ENCODE results near the gene TEX51.

The TEX51 gene

DNA sequence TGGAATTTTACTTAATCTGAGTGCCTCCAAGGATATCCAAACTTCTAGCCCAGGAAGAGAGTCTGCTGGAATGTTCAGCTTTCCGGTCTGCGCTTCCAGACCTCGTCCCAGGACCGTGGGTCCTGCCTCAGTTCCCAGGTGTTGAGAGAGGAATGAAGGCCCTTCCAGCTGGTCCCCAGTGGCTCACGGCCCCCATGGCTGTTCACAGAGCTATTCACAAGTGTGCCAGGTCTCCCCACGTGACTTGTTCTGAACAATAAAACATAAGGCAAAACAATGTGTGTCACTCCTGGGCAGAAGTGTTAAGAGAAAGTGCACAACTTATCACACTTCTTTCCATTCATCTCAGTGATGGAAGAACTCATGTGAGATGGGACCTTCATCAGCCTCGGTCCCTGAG, 20.1 kb upstream of the TEX51 start:
- no peak overlapping the region for H3K9ac ChIP-seq (ENCODE audit: low read length)
- H3K4me1 ChIP-seq (ENCODE audit: control insufficient read depth, insufficient read depth, low read length), result no peaks in the 10 kb centered on the region
- H3K36me3 ChIP-seq (ENCODE audit: control insufficient read depth, insufficient read depth, low read length, severe bottlenecking), result no peaks in the 10 kb centered on the region
- no peak overlapping the region for H3K4me3 ChIP-seq (ENCODE audit: low read length)
- H3K27me3 ChIP-seq (replicated peaks; ENCODE audit: control insufficient read depth, insufficient read depth, low read length), result peaks cover 16% of the 10 kb centered on the region
- no peak for DNase-seq (ENCODE audit: low read depth)
- peaks cover 22% of the 10 kb centered on the region for H3K9me3 ChIP-seq (ENCODE audit: control insufficient read depth, low read length)

GRCh38 chr2:126879348-126880298, 19.1 kb upstream of the TEX51 start:
- DNase-seq (ENCODE audit: low read depth), result no peak
- Histone ChIP-seq H3K4me3 (ENCODE audit: low read length) (no peak overlapping the region), H3K27me3 (replicated peaks; ENCODE audit: control insufficient read depth, insufficient read depth, low read length) (peaks cover 20% of the 10 kb centered on the region), H3K9ac (ENCODE audit: low read length) (no peak overlapping the region), H3K36me3 (ENCODE audit: control insufficient read depth, insufficient read depth, low read length, severe bottlenecking) (no peaks in the 10 kb centered on the region), H3K9me3 (ENCODE audit: control insufficient read depth, low read length) (peaks cover 21% of the 10 kb centered on the region), H3K4me1 (ENCODE audit: control insufficient read depth, insufficient read depth, low read length) (no peaks in the 10 kb centered on the region)

DNA sequence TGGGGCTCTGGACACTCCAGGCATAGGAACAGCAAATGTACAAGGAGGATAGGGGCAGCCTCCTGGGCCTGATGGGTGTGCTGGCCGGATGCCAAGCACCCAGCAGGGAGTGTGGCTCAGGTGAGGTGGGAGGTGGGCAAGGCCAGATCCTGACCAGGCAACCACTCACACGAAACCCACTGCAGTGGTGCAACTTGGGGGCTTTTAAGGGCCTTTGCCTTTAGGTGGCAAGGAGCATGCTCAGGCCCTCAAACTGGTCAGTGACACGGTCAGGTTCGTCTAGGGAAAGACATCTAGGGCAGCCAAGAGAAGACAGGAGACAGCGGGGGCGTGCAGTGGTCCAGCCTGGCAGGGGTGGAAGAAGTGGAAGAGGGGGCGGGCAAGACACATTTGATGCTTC, 18.4 kb upstream of the TEX51 start:
- Histone ChIP-seq H3K4me3 (ENCODE audit: low read length) (no peak overlapping the region), H3K9me3 (ENCODE audit: control insufficient read depth, low read length) (peaks cover 14% of the 10 kb centered on the region), H3K4me1 (ENCODE audit: control insufficient read depth, insufficient read depth, low read length) (no peaks in the 10 kb centered on the region), H3K27me3 (replicated peaks; ENCODE audit: control insufficient read depth, insufficient read depth, low read length) (peaks cover 20% of the 10 kb centered on the region), H3K36me3 (ENCODE audit: control insufficient read depth, insufficient read depth, low read length, severe bottlenecking) (no peaks in the 10 kb centered on the region), H3K9ac (ENCODE audit: low read length) (no peak overlapping the region)
- no peak for DNase-seq (ENCODE audit: low read depth)

GRCh38 chr2:126880817-126881216, 17.9 kb upstream of the TEX51 start:
- no peak overlapping the region for H3K9ac ChIP-seq (ENCODE audit: low read length)
- DNase-seq (ENCODE audit: low read depth), result no peak
- H3K27me3 ChIP-seq (replicated peaks; ENCODE audit: control insufficient read depth, insufficient read depth, low read length), result peaks cover 20% of the 10 kb centered on the region
- H3K36me3 ChIP-seq (ENCODE audit: control insufficient read depth, insufficient read depth, low read length, severe bottlenecking), result no peaks in the 10 kb centered on the region
- H3K9me3 ChIP-seq (ENCODE audit: control insufficient read depth, low read length), result peaks cover 9% of the 10 kb centered on the region
- H3K4me3 ChIP-seq (ENCODE audit: low read length), result no peak overlapping the region
- H3K4me1 ChIP-seq (ENCODE audit: control insufficient read depth, insufficient read depth, low read length), result peaks cover 4% of the 10 kb centered on the region

DNA sequence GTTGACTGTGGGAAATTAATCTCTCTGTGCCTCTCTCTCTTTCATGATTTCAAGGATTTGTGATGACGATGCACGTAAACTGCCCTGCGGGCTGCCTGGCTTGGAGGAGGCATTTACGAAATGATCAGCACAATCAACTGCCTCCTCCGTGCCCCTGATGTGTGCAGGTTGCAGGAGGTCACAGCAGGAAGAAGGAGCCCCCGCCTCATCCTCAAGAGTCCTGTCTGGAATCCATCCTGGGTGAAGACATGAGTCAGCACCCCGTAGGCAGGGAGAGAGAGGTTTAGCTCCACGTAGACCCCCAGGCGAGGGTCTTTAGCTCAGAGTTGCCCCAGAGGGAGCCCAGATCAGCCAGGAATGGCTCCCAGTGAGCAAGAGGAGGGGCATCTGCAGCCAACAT, 17.1 kb upstream of the TEX51 start:
- Histone ChIP-seq H3K4me3 (ENCODE audit: low read length) (no peak overlapping the region), H3K9ac (ENCODE audit: low read length) (no peak overlapping the region), H3K9me3 (ENCODE audit: control insufficient read depth, low read length) (peaks cover 5% of the 10 kb centered on the region), H3K4me1 (ENCODE audit: control insufficient read depth, insufficient read depth, low read length) (peaks cover 8% of the 10 kb centered on the region), H3K36me3 (ENCODE audit: control insufficient read depth, insufficient read depth, low read length, severe bottlenecking) (no peaks in the 10 kb centered on the region), H3K27me3 (replicated peaks; ENCODE audit: control insufficient read depth, insufficient read depth, low read length) (peaks cover 21% of the 10 kb centered on the region)
- no peak for DNase-seq (ENCODE audit: low read depth)

DNA sequence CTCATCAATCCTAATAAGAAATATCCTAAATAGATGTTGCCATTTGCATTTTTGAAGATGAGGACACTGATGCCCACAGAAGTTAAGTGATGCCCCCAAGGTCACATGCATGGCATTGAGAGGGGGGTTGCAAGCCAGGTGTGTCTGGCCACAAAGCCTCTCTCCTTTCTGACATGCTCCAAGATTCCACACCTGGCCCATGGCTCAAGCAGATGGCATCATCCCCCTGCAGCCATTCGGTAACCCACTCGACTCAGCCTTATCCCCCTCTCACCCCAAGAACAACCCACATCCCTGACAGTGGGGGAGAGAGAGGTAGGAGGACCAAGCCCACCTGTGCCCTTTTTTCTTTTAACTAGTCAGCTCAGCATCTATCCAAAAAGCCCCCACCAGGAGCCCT, 16.5 kb upstream of the TEX51 start:
- Histone ChIP-seq H3K9me3 (ENCODE audit: control insufficient read depth, low read length) (no peaks in the 10 kb centered on the region), H3K4me1 (ENCODE audit: control insufficient read depth, insufficient read depth, low read length) (peaks cover 8% of the 10 kb centered on the region), H3K27me3 (replicated peaks; ENCODE audit: control insufficient read depth, insufficient read depth, low read length) (peaks cover 27% of the 10 kb centered on the region), H3K36me3 (ENCODE audit: control insufficient read depth, insufficient read depth, low read length, severe bottlenecking) (no peaks in the 10 kb centered on the region), H3K9ac (ENCODE audit: low read length) (no peak overlapping the region), H3K4me3 (ENCODE audit: low read length) (no peak overlapping the region)
- DNase-seq (ENCODE audit: low read depth), result no peak

DNA sequence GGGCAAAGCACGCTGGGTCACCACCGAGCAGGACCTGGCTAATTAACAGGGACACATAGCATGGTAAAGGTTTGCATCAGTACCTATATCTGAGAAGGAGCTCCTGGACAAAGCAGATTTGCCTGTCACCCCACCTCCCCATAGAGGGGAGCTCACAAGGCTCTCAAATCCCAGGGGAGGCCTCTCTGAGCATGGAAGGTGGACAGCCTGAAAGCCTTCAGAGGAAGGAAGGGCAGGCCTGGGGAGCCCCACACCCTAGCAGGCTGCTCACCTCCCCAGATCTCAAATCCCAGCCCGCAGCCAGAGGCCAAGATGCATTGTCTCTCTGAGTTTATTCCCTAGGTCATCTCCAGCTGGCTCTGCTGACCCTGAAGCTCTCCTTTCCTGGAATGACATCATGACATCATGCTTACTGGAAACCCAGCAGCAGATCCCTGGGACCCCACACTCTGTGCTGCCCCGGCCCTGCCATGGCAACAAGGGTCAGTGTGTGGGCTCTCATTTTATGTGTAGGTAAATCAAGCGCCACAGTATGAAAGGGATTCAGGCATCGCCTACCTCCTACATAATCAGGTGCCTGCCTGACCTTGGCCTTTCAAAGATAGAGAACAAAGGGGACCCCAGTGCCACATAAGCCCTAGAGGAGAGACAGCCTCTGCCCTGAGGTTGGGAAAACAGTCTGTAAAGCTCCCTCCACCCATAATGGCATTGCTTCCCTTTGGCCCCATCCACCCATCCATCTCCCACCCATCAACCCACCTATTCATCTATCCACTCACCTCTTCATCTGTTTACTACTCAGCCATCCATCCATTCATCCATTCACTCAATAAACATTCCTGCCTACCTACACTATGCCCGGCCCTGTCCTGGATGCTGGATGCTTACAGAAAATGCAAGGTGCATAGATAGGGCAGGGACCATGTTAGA, 15.7 kb upstream of the TEX51 start:
- H3K4me3 ChIP-seq (ENCODE audit: low read length), result no peak overlapping the region
- no peak overlapping the region for H3K9ac ChIP-seq (ENCODE audit: low read length)
- H3K4me1 ChIP-seq (ENCODE audit: control insufficient read depth, insufficient read depth, low read length), result peaks cover 8% of the 10 kb centered on the region
- peaks cover 32% of the 10 kb centered on the region for H3K27me3 ChIP-seq (replicated peaks; ENCODE audit: control insufficient read depth, insufficient read depth, low read length)
- no peaks in the 10 kb centered on the region for H3K9me3 ChIP-seq (ENCODE audit: control insufficient read depth, low read length)
- no peak for DNase-seq (ENCODE audit: low read depth)
- H3K36me3 ChIP-seq (ENCODE audit: control insufficient read depth, insufficient read depth, low read length, severe bottlenecking), result no peaks in the 10 kb centered on the region

GRCh38 chr2:126883666-126884040, 15.0 kb upstream of the TEX51 start:
- peaks cover 8% of the 10 kb centered on the region for H3K4me1 ChIP-seq (ENCODE audit: control insufficient read depth, insufficient read depth, low read length)
- H3K27me3 ChIP-seq (replicated peaks; ENCODE audit: control insufficient read depth, insufficient read depth, low read length), result peaks cover 38% of the 10 kb centered on the region
- no peak overlapping the region for H3K9ac ChIP-seq (ENCODE audit: low read length)
- no peak for DNase-seq (ENCODE audit: low read depth)
- H3K36me3 ChIP-seq (ENCODE audit: control insufficient read depth, insufficient read depth, low read length, severe bottlenecking), result no peaks in the 10 kb centered on the region
- H3K4me3 ChIP-seq (ENCODE audit: low read length), result no peak overlapping the region
- no peaks in the 10 kb centered on the region for H3K9me3 ChIP-seq (ENCODE audit: control insufficient read depth, low read length)

GRCh38 chr2:126884861-126885750, 13.6 kb upstream of the TEX51 start:
- DNase-seq (ENCODE audit: low read depth), result no peak
- Histone ChIP-seq H3K27me3 (replicated peaks; ENCODE audit: control insufficient read depth, insufficient read depth, low read length) (peaks cover 43% of the 10 kb centered on the region), H3K4me3 (ENCODE audit: low read length) (no peak overlapping the region), H3K36me3 (ENCODE audit: control insufficient read depth, insufficient read depth, low read length, severe bottlenecking) (no peaks in the 10 kb centered on the region), H3K9ac (ENCODE audit: low read length) (no peak overlapping the region), H3K4me1 (ENCODE audit: control insufficient read depth, insufficient read depth, low read length) (peaks cover 8% of the 10 kb centered on the region), H3K9me3 (ENCODE audit: control insufficient read depth, low read length) (no peaks in the 10 kb centered on the region)

DNA sequence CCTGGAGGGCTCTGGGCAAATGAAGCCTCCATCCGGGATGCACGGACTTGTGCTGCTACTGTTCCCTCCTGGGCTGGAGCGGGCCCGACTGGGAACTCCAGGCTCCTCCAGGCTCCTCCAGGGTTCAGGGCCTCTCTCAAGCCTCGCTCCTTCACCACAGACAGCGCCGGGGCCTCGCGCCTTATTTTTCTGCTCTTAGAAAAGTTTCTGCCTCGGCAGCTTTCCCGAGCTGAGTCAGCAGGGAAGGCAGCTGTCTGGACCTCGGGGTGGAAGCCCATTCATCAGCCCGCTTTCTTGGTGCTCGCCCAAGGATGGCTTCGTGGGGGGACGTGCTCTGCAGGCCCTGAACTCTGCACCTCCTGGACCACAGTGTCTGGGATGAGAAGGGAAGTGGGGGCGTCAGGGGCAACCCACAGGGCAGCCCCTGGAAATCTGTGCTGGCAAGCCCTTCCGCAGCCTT, 12.9 kb upstream of the TEX51 start:
- Histone ChIP-seq H3K4me3 (ENCODE audit: low read length) (peak overlapping the region; percentile 64), H3K36me3 (ENCODE audit: control insufficient read depth, insufficient read depth, low read length, severe bottlenecking) (no peaks in the 10 kb centered on the region), H3K9me3 (ENCODE audit: control insufficient read depth, low read length) (no peaks in the 10 kb centered on the region), H3K27me3 (replicated peaks; ENCODE audit: control insufficient read depth, insufficient read depth, low read length) (peaks cover 47% of the 10 kb centered on the region), H3K4me1 (ENCODE audit: control insufficient read depth, insufficient read depth, low read length) (peaks cover 8% of the 10 kb centered on the region), H3K9ac (ENCODE audit: low read length) (peak overlapping the region; percentile 39)
- no peak for DNase-seq (ENCODE audit: low read depth)

All from adipocyte (in vitro differentiated cells).